Activated T-cell treated with anti-CD3 and anti-CD28 coated beads, Interleukin-2, amount 50 U/mL, for 72 hours (primary cell): ENCODE data around the gene ZNF593. TPM values are rescaled to one million over a fixed set of nuclear protein-coding genes. Genes with fewer than 3 reads are reported as not detected.

Experiments
- ATAC-seq, 2 donors: fragments of 150-1000 bp; cut with Tn5 transposase; replicated peaks in 1 of 2; 2 replicates each; pipeline ENCODE4 v1.10.0; 2021; ENCODE audit warnings: moderate library complexity in 2 of 2, mild to moderate bottlenecking in 1 of 2
- DNase-seq, 2 donors: peaks; one replicate each; pipeline ENCODE4 v3.0.0; 2021 to 2022; ENCODE audit warnings: mixed read lengths in 1 of 2
- H3K27ac Mint-ChIP-seq: one replicate; pipeline ENCODE4 v1.8.0; 2022; ENCODE audit warnings: mild to moderate bottlenecking, moderate library complexity, mixed read lengths
- H3K27me3 Mint-ChIP-seq: one replicate; pipeline ENCODE4 v1.8.0; 2022; ENCODE audit warnings: low read depth, mixed read lengths
- H3K36me3 Mint-ChIP-seq, 2 donors: one replicate each; pipeline ENCODE4 v1.8.0; 2022; ENCODE audit warnings: mixed read lengths in 2 of 2, mild to moderate bottlenecking in 1 of 2; ENCODE audit not compliant: insufficient read depth in 2 of 2
- H3K4me1 Mint-ChIP-seq: one replicate; pipeline ENCODE4 v1.8.0; 2022; ENCODE audit warnings: low read depth, mixed read lengths
- H3K4me3 Mint-ChIP-seq, 2 donors: one replicate each; pipeline ENCODE4 v1.8.0; 2022; ENCODE audit warnings: mild to moderate bottlenecking in 2 of 2, mixed read lengths in 2 of 2, moderate library complexity in 2 of 2
- H3K9me3 Mint-ChIP-seq, 2 donors: one replicate each; pipeline ENCODE4 v1.8.0; 2022; ENCODE audit warnings: mixed read lengths in 2 of 2
- total RNA-seq, 2 donors: library from RNA; stranded (reverse); gene quantifications; one replicate each; pipeline ENCODE4 v1.2.3, GENCODE V29; 2022

The ZNF593 gene
- total RNA-seq, 2 donors from 2014 or later: 34.1 to 42.4 TPM

DNA sequence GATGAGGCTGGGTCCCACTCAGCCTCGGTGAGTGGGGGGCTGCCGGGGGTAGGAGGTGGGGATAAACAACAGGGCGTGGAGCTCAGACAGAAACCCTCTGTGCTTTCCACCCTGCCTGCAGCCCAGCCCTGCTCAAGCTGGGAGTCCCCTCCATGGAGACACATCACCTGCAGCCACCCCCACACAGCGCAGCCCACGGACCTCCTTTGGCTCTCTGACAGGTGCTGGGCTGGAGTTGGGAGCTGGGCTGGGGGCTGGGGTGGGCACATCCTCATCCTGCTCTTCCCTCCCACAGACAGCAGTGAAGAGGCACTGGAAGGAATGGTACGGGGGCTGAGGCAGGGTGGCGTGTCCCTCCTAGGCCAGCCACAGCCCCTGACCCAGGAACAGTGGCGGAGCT, 18.8 kb downstream of the ZNF593 start:
- no peaks in the 10 kb centered on the region for H3K27me3 Mint-ChIP-seq
- H3K4me1 Mint-ChIP-seq: peaks cover 19% of the 10 kb centered on the region
- H3K27ac Mint-ChIP-seq: no peak overlapping the region
- no peak overlapping the region for H3K4me3 Mint-ChIP-seq
- ATAC-seq: no peak
- no peaks in the 10 kb centered on the region for H3K36me3 Mint-ChIP-seq
- no peaks in the 10 kb centered on the region for H3K9me3 Mint-ChIP-seq
- DNase-seq: no peak

DNA sequence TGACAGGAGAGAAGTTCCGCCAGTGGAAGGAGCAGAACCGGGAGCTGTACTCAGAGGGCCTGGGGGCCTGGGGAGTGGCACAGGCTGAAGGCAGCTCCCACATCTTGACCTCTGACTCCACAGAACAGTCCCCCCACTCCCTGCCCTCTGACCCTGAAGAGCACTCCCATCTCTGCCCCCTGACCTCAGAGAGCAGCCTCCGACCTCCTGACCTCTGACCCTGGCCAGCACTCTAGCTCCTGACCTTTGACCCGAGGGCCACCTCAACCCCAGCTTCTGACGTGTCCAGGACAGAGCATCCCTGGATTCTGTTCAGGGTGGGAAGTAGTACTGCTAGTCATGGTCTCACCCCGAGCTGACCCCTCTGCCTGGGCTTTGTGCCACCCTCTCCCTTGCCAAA, 19.6 kb downstream of the ZNF593 start:
- no peak for DNase-seq
- ATAC-seq: no peak
- Mint-ChIP-seq H3K4me3 (no peak overlapping the region), H3K27me3 (no peaks in the 10 kb centered on the region), H3K4me1 (peaks cover 24% of the 10 kb centered on the region), H3K9me3 (no peaks in the 10 kb centered on the region), H3K36me3 (no peaks in the 10 kb centered on the region), H3K27ac (no peak overlapping the region)

DNA sequence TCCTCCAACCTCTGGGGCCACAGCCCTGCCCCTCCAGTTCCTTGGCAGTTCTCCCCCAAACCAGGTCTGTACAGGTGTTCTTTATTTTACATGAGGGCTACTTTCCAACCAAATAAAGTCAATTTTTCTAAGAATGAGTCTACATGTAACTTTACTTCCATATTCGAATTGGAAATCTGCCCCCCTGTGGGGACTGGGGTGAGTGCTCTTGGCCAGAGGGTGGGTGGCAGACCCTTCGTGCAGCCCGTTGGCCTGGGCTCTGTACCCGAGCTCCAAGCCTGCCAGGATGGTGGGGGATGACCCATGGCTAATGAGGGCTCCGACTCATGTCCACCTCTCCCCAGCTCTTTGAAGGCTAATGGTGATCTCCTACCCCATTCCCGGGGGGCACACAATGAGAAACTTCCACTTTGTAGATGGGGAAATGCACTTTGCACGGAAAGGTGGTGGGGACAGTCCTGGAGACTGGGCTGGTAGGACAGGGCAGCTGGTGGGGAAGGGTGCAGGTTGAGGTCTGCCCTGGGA, 20.1 kb downstream of the ZNF593 start:
- DNase-seq (no peak), ATAC-seq (no peak)
- Mint-ChIP-seq H3K27me3 (no peaks in the 10 kb centered on the region), H3K36me3 (no peaks in the 10 kb centered on the region), H3K4me1 (peaks cover 24% of the 10 kb centered on the region), H3K9me3 (no peaks in the 10 kb centered on the region), H3K4me3 (no peak overlapping the region), H3K27ac (no peak overlapping the region)

DNA sequence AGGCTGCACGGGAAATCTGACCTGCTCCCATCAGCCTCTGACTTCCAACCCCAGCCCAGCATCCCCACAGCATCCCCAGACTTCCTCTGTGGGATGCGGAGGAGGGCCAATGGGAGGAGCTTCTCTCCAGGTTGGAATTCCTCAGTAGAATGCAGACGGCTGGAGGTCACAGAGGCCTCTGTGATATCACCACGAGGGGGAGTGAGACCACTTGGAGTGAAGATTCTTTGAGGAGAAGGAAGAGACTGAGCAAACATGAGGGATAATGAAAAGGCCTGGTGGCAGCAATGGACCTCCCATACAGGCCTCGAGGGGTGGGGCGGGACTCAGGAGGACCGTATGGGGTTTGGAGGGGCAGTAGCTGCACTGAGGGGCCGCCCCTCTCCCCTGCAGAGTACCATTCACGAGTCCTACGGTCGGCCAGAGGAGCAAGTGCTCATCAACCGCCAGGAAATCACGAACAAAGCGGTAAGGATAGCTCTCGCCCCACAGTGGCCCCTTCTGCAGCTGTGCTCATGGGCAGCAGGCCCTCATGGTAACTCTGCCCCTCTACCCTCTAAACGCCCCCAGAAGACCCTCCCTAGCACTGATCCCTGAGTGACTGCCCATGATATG, 20.8 kb downstream of the ZNF593 start, which contains the start of gene CATSPER4:
CATSPER4 (plus strand) TSS at position 230 of the 615 bp plus-strand sequence; CDS start at position 256, 26 bp downstream.
- DNase-seq (no peak), ATAC-seq (no peak)
- Mint-ChIP-seq H3K36me3 (no peaks in the 10 kb centered on the region), H3K27ac (no peak within 1 kb of the TSS), H3K4me3 (no peak within 1 kb of the TSS), H3K27me3 (no peaks in the 10 kb centered on the region), H3K4me1 (peaks cover 24% of the 10 kb centered on the region), H3K9me3 (no peaks in the 10 kb centered on the region)

DNA sequence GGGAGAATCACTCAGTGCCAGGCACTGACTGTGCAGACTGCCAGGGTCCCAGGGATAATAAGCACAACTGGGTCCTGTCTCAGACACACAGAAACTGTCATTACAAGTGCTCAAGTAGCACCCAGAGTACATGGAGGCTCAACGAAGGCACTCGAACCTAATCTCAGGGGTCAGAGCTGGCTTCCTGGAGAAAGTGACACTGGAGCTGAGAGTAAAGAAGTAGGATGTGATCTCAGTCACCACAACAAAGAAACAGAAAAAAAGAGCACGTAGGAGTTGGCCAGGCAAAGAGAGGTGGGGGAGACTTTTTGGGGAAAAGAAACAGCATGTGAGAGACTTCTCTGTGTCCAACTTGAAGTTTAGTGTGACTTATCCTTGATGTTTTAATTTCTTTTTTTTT, 22.0 kb downstream of the ZNF593 start:
- no peaks in the 10 kb centered on the region for H3K27me3 Mint-ChIP-seq
- ATAC-seq: peak; percentile 53 to 58
- H3K36me3 Mint-ChIP-seq: no peaks in the 10 kb centered on the region
- DNase-seq: peak in 1 of 2 donors; percentile 11
- H3K4me1 Mint-ChIP-seq: peaks cover 24% of the 10 kb centered on the region
- peak overlapping the region in 1 of 2 donors; percentile 19 for H3K4me3 Mint-ChIP-seq
- H3K9me3 Mint-ChIP-seq: no peaks in the 10 kb centered on the region
- no peak overlapping the region for H3K27ac Mint-ChIP-seq

- no peaks in the 10 kb centered on the region for H3K27me3 Mint-ChIP-seq
- no peak for ATAC-seq
Observed at GRCh38 chr1:26195805-26196204, 26.1 kb downstream of the ZNF593 start.

GRCh38 chr1:26197301-26197700, 27.6 kb downstream of the ZNF593 start:
- Mint-ChIP-seq H3K27ac (no peak overlapping the region), H3K9me3 (no peaks in the 10 kb centered on the region), H3K4me3 (no peak overlapping the region), H3K36me3 (no peaks in the 10 kb centered on the region), H3K27me3 (no peaks in the 10 kb centered on the region), H3K4me1 (peaks cover 33% of the 10 kb centered on the region)
- DNase-seq (no peak), ATAC-seq (no peak)

More at GRCh38 chr1:26195805-26196204, 26.1 kb downstream of the ZNF593 start:
- Mint-ChIP-seq H3K4me1 (peaks cover 30% of the 10 kb centered on the region), H3K4me3 (no peak overlapping the region), H3K36me3 (no peaks in the 10 kb centered on the region), H3K27ac (peak overlapping the region; percentile 35), H3K9me3 (no peaks in the 10 kb centered on the region)
- DNase-seq: no peak

DNA sequence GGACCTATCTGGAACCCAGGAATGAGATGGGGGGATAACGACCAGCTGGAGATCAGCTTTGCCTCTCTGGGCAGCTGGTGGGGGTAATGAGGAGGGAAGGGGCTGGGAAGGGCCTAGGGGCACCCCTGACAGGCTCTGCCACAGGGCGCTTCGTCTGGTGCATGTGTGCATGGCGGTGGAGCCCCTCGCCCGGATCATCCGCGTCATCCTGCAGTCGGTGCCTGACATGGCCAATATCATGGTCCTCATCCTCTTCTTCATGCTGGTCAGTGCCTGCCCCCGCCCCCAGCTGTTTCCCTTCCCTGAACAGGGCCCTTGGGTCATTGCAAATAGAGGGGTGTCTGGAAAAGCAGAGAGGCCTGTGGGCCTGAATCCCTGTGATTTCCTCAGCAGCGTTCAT, 28.1 kb downstream of the ZNF593 start:
- no peaks in the 10 kb centered on the region for H3K27me3 Mint-ChIP-seq
- H3K4me1 Mint-ChIP-seq: peaks cover 33% of the 10 kb centered on the region
- H3K27ac Mint-ChIP-seq: no peak overlapping the region
- H3K9me3 Mint-ChIP-seq: no peaks in the 10 kb centered on the region
- ATAC-seq (no peak), DNase-seq (no peak)
- H3K36me3 Mint-ChIP-seq: no peaks in the 10 kb centered on the region
- H3K4me3 Mint-ChIP-seq: no peak overlapping the region

GRCh38 chr1:26200413-26200812, 30.7 kb downstream of the ZNF593 start:
- Mint-ChIP-seq H3K27ac (no peak overlapping the region), H3K9me3 (no peaks in the 10 kb centered on the region)

DNA sequence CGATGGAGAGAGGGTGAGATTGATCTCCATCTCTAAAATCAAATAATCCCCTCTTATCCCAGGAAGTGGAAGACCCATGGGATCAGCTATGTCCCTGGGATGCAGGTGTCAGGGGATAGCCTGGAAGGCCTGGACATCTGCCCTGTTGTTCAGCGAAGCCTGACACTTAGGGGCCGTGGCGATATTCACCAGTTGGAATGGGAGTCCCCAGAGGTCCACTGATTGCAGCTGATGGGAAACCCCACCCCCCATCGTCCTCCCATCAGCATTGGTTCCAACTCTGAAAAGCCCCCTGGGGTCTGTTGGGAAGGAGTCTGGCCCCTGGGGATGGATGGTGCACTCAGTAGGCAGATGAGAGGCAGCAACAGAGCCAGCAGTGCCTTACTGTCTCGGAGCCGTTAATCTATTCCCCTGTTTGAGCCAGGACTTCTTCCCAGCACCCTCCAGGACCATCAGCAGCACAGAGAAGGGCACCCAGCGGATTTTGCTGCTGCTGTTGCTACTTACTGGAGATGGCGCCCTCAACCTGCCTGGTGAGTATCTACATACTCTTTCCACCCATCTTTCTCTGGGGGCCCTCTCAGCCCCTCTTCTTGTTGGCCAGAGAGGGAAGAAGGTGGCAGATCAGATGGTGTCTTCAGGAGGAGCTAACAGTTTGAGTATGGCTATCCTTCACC, 34.1 kb downstream of the ZNF593 start:
- ATAC-seq: no peak
- H3K9me3 Mint-ChIP-seq: no peaks in the 10 kb centered on the region
- H3K4me1 Mint-ChIP-seq: peaks cover 32% of the 10 kb centered on the region
- H3K4me3 Mint-ChIP-seq: no peak overlapping the region
- H3K27ac Mint-ChIP-seq: no peak overlapping the region
- no peaks in the 10 kb centered on the region for H3K27me3 Mint-ChIP-seq
- no peaks in the 10 kb centered on the region for H3K36me3 Mint-ChIP-seq
- DNase-seq: no peak

More at GRCh38 chr1:26200413-26200812, 30.7 kb downstream of the ZNF593 start:
- no peak overlapping the region for H3K4me3 Mint-ChIP-seq
- H3K36me3 Mint-ChIP-seq: no peaks in the 10 kb centered on the region
- H3K27me3 Mint-ChIP-seq: no peaks in the 10 kb centered on the region
- ATAC-seq: no peak
- DNase-seq: no peak
- peaks cover 32% of the 10 kb centered on the region for H3K4me1 Mint-ChIP-seq

DNA sequence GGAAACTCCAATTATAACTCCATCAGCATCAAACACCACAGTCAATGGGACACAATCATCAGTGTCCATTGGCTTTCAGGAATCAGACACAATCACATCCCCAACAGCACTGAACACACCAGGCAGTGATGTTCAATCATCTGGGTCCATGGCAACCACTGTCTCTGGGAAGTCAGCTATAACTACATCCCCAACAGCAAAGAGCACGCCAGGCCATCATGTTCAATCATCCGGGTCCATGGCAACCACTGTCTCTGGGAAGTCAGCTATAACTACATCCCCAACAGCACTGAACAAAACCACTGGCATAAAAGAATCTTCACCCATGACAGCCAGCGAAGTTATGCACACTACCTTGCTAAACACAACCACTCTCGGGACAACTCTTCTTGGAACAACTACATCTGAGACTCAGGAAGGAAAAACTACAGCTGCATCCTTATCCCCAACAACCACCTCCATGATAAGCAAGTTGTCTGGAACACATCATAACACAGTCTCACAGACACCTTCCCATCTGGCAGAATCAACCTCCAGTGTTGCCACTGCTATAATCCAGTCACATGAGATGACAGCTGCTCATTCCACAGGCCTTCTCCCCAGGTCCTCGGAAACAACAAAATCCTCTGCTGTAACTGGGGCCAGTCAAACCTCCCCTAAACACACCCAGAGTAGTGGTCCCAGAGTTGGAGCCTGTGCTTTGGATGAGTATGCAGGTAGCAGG, 40.6 kb downstream of the ZNF593 start:
- Mint-ChIP-seq H3K27ac (no peak overlapping the region), H3K36me3 (no peaks in the 10 kb centered on the region), H3K9me3 (no peaks in the 10 kb centered on the region), H3K4me3 (no peak overlapping the region), H3K4me1 (no peaks in the 10 kb centered on the region), H3K27me3 (no peaks in the 10 kb centered on the region)
- ATAC-seq (no peak), DNase-seq (no peak)

DNA sequence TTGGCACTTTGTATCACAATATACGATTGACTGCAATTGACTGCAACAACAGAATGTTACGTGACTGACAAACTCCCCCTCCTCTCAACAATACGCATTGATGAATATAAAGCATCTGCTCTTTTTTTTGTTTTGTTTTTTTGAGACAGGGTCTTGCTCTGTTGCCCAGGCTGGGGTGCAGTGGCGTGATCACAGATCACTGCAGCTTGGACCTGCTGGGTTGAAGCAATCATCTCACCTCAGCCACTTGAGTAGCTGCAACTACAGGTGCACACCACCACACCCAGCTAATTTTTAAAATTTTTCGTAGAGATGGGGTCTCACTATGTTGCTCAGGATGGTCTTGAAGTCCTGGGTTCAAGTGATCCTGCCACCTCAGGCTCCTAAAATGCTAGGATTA, 43.0 kb downstream of the ZNF593 start:
- H3K27me3 Mint-ChIP-seq: no peaks in the 10 kb centered on the region
- H3K4me3 Mint-ChIP-seq: no peak overlapping the region
- H3K27ac Mint-ChIP-seq: no peak overlapping the region
- H3K4me1 Mint-ChIP-seq: no peaks in the 10 kb centered on the region
- DNase-seq: no peak
- H3K36me3 Mint-ChIP-seq: no peaks in the 10 kb centered on the region
- H3K9me3 Mint-ChIP-seq: no peaks in the 10 kb centered on the region
- ATAC-seq: no peak

- no peak overlapping the region for H3K4me3 Mint-ChIP-seq
- DNase-seq (no peak), ATAC-seq (no peak)
- no peak overlapping the region for H3K27ac Mint-ChIP-seq
- no peaks in the 10 kb centered on the region for H3K36me3 Mint-ChIP-seq
- no peaks in the 10 kb centered on the region for H3K4me1 Mint-ChIP-seq
- H3K9me3 Mint-ChIP-seq: no peaks in the 10 kb centered on the region
- H3K27me3 Mint-ChIP-seq: no peaks in the 10 kb centered on the region
Observed at GRCh38 chr1:26213335-26213905, 43.7 kb downstream of the ZNF593 start.
